Femur (tissue), 1 donor: ENCODE results near the gene AKAP12.

Source experiments
- DNase-seq: peaks from one replicate; pipeline ENCODE4 v3.0.0-alpha.2; 2017

AKAP12 gene

GRCh38 chr6:151387175-151387970 is 147.6 kb downstream of the AKAP12 start:
- DNase-seq: no peak

GRCh38 chr6:151388236-151388635 is 148.5 kb downstream of the AKAP12 start:
- DNase-seq: no peak

- DNase-seq: no peak
Observed at GRCh38 chr6:151388997-151389617, 149.3 kb downstream of the AKAP12 start.

DNA sequence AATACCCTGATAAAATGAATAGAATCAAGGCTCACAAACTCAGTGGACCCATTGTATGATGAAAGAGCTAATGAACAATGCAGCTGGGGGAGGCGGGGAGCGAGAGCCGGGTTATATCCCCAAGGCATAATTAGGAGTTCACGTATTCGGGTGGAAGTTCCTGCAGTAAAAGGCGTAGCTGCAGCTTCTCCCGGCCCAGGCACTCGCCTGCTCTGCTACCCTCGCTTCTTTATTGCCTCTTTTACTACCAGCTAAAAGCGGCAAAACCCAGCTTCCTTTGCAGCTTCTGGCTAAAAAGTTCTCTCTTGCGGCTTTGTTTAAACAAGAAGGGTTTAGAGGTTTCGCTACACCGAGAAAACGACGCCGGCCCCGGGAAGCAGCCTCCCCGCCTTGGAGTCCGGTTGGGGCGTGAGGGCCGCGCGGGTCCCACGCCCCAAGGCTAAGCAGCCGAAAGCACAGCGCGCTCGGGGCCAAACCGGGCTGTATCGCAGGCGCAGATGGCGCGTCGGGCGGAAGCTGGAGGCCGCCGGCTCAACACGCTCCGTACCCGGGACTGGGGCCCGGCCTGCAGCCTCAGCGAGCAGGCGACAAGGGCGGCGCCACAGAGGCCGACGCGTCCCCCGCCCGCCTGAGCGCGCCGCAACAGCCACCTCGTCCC is 150.0 kb downstream of the AKAP12 start:
- peak; percentile 76 for DNase-seq

GRCh38 chr6:151390276-151390850 is 150.6 kb downstream of the AKAP12 start:
- peak; percentile 99 for DNase-seq

DNA sequence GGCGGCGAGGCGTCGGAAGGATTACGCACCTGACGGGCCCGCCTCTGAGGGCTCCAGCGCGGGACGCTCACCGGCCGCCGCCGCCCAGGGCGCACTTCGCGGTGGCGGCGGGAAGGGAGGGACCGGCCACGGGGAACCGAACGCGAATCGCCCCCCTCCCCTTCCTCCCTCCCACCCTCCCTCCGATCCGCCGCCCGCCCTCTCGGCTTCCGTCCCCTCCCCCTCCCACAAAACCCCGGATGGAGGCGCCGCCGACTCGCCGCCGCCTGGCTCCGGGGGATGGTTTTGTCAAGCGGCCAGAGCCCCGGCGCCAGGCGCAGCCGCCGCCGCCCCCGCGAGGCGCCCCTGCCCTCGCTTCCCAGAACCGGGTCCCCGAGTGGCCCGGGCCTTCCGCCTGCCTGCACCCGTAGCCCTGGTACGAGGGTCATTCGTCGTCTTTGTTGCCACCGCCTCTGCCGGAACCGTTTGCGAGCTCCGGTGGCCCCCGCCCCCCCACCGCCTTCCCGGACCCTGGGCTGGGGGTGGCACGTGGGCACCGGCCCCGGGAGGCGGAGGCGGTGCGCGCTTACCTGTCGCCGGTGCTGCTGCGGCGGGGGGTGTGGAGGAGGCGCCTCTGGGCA is 151.2 kb downstream of the AKAP12 start:
- DNase-seq: peak; percentile 86

DNA sequence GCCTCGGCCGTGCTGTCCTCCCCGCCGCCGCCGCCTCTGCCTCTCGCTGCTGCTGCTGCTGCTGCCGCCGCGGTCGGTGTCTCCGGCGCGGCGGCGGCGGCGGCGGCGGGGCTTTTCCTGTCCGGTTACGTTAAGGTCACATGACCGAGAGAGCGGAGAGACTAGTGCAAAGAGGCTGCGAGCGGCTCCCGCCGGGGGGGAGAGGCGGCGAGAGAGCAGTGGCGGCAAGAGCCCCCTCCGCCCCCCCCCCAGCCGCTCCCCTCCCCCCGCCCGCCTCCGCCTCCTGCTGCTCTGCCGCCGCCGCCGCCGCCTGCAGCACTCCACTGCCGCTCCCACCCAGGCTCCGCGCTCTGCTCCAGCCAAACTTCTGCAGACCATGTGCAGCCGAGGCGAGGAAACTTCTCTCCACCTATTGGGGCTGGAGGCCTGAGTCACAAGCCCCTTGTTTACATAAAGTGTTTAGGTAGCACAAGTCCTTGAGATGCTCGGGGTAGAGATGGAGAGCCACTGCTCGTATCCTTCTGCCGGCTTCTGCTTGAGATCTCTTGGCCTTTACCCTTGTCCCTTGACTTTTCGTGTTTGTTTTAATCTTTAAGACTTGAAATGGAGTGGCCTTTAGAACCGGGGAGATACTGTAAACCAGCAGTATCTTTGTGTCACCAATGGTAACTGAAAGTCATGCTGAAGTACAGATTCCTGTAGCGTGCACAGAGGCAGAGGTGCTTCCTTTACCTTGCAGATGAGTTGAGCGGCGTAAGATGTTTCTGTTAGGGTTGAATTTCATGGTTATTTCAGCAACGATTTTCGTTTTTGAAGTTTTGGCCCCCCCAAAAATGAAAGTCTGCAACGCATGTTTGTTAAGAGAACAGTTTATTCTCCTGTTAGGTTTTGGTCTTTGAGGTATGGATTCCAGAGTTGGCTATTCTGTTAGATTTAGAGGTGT is 152.0 kb downstream of the AKAP12 start, which contains the start of gene ZBTB2:
ZBTB2 (minus strand) TSS at position 89 of the 943 bp plus-strand sequence. CDS start 17,922 bp downstream, outside the sequence.
- peak; percentile 85 for DNase-seq

GRCh38 chr6:151392427-151392826 is 152.7 kb downstream of the AKAP12 start:
- DNase-seq: no peak

DNA sequence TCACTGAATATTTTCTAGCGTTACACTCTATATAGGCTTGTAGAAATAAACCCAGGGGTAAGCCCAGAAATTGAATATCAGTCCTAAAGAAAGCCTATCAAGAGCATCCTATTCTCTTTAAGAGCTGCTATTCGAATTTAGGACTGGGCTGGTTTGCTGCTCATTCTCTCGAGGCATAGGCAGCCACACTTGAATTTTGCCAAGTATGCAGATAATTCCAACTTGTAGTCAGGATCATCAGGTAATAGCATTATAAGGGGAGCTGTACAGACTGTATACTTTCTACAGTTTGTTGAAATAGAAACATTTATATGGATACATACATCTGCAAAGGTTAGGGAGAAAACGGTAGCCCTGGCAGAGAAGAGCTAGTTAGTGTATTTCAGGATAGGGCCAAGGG is 153.6 kb downstream of the AKAP12 start:
- DNase-seq: no peak

- no peak for DNase-seq
Observed at GRCh38 chr6:151399679-151400078, 159.9 kb downstream of the AKAP12 start.

- no peak for DNase-seq
Observed at GRCh38 chr6:151400473-151400872, 160.7 kb downstream of the AKAP12 start.

- no peak for DNase-seq
Observed at GRCh38 chr6:151402228-151402627, 162.5 kb downstream of the AKAP12 start.

GRCh38 chr6:151403919-151404308 is 164.1 kb downstream of the AKAP12 start:
- no peak for DNase-seq
